Loucy (cell line): ENCODE results near the gene TEKT1.

Experiments used
- H2AFZ ChIP-seq: fragments of 200-600 bp; sonication (generic); 2 replicates; pipeline ENCODE4 v1.6.0; 2016; ENCODE audit warnings: antibody characterized with exemption, mild to moderate bottlenecking, low read length, moderate library complexity
- H3F3A ChIP-seq: fragments of 200-600 bp; 2 replicates; pipeline ENCODE4 v1.6.0; 2016; ENCODE audit warnings: antibody characterized with exemption, low read depth, mild to moderate bottlenecking
- H3K27me3 ChIP-seq: fragments of 200-600 bp; sonication (generic); 2 replicates; pipeline ENCODE4 v1.6.1; 2014; ENCODE audit warnings: low read length, mild to moderate bottlenecking; ENCODE audit not compliant: insufficient read depth, poor library complexity, severe bottlenecking
- H3K36me3 ChIP-seq: fragments of 200-600 bp; sonication (generic); 2 replicates; pipeline ENCODE4 v1.6.1; 2016; ENCODE audit warnings: low read length; ENCODE audit not compliant: insufficient read depth
- H3K4me1 ChIP-seq: fragments of 200-600 bp; sonication (generic); 2 replicates; pipeline ENCODE4 v1.5.1; 2014; ENCODE audit warnings: low read length, mild to moderate bottlenecking; ENCODE audit not compliant: insufficient read depth, poor library complexity, severe bottlenecking
- H3K4me2 ChIP-seq: fragments of 200-600 bp; sonication (generic); 2 replicates; pipeline ENCODE4 v1.6.0; 2014; ENCODE audit warnings: antibody characterized with exemption, low read length, low read depth, mild to moderate bottlenecking; ENCODE audit not compliant: poor library complexity, severe bottlenecking
- H3K4me3 ChIP-seq: fragments of 200-600 bp; sonication (generic); 2 replicates; pipeline ENCODE4 v1.5.1; 2014; ENCODE audit warnings: low read length, mild to moderate bottlenecking, mixed read lengths; ENCODE audit not compliant: poor library complexity, severe bottlenecking
- H3K79me2 ChIP-seq: fragments of 200-600 bp; sonication (generic); 2 replicates; pipeline ENCODE4 v1.6.1; 2014; ENCODE audit warnings: low read length; ENCODE audit not compliant: insufficient read depth
- H3K9ac ChIP-seq: fragments of 200-600 bp; sonication (generic); 2 replicates; pipeline ENCODE4 v1.6.0; 2014; ENCODE audit warnings: mild to moderate bottlenecking, low read depth, low read length, moderate library complexity; ENCODE audit not compliant: poor library complexity, severe bottlenecking
- H3K9me2 ChIP-seq: fragments of 200-600 bp; sonication (generic); replicated peaks from 2 replicates; pipeline ENCODE4 v1.6.1; 2016; ENCODE audit warnings: low read depth, low read length, mixed read lengths
- H3K9me3 ChIP-seq: fragments of 200-600 bp; sonication (generic); 2 replicates; pipeline ENCODE4 v1.6.1; 2014; ENCODE audit warnings: mild to moderate bottlenecking, antibody characterized with exemption, low read length, low read depth; ENCODE audit not compliant: insufficient read depth
- H4K20me1 ChIP-seq: fragments of 200-600 bp; sonication (generic); 2 replicates; pipeline ENCODE4 v1.6.0; 2014; ENCODE audit warnings: antibody characterized with exemption, low read length, mild to moderate bottlenecking; ENCODE audit not compliant: insufficient read depth, poor library complexity, severe bottlenecking
- EZH2phosphoT487 ChIP-seq: fragments of 200-600 bp; IDR thresholded peaks from 2 replicates; pipeline ENCODE4 v1.6.1; 2018; ENCODE audit warnings: antibody characterized with exemption, mild to moderate bottlenecking, moderate library complexity, borderline replicate concordance
- TF ChIP-seq, protein P1 (sequence below): fragments of 200-600 bp; sonication (generic); conservative IDR thresholded peaks from 2 replicates; pipeline ENCODE4 v1.5.1; 2014; ENCODE audit warnings: mild to moderate bottlenecking, antibody characterized with exemption, low read length

TEKT1 gene

DNA sequence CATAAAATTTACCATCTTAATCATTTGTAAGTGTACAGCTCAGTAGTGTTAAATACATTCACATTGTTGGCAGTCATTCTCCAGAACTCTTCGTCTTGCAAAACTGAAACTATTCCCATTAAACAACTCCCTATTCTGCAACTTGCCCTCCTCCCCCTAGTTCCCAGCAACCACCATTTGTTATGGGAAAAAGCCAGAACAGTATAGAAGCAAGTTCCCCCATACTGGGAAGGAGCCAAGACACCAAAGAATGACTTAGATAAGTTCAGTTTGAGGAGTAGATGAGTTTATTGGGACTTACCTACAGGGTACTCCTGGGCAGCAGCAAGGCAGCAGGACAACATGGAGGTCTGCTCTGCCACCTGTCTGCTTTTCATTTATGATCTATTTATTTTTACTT lies 39.3 kb upstream of the TEKT1 start:
- no peak overlapping the region for H3K9ac ChIP-seq
- no peaks in the 10 kb centered on the region for H3K79me2 ChIP-seq
- H3K4me2 ChIP-seq = no peak overlapping the region
- no peaks in the 10 kb centered on the region for H3K4me1 ChIP-seq
- no peaks in the 10 kb centered on the region for H3K9me2 ChIP-seq
- H4K20me1 ChIP-seq = no peaks in the 10 kb centered on the region
- H3K4me3 ChIP-seq = no peak overlapping the region
- TF ChIP-seq, protein P1, sequence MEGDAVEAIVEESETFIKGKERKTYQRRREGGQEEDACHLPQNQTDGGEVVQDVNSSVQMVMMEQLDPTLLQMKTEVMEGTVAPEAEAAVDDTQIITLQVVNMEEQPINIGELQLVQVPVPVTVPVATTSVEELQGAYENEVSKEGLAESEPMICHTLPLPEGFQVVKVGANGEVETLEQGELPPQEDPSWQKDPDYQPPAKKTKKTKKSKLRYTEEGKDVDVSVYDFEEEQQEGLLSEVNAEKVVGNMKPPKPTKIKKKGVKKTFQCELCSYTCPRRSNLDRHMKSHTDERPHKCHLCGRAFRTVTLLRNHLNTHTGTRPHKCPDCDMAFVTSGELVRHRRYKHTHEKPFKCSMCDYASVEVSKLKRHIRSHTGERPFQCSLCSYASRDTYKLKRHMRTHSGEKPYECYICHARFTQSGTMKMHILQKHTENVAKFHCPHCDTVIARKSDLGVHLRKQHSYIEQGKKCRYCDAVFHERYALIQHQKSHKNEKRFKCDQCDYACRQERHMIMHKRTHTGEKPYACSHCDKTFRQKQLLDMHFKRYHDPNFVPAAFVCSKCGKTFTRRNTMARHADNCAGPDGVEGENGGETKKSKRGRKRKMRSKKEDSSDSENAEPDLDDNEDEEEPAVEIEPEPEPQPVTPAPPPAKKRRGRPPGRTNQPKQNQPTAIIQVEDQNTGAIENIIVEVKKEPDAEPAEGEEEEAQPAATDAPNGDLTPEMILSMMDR = no peak
- no peak for TF ChIP-seq EZH2phosphoT487
- H3K9me3 ChIP-seq = no peaks in the 10 kb centered on the region
- no peak overlapping the region for H2AFZ ChIP-seq
- no peaks in the 10 kb centered on the region for H3K36me3 ChIP-seq
- H3F3A ChIP-seq = no peaks in the 10 kb centered on the region
- no peaks in the 10 kb centered on the region for H3K27me3 ChIP-seq

DNA sequence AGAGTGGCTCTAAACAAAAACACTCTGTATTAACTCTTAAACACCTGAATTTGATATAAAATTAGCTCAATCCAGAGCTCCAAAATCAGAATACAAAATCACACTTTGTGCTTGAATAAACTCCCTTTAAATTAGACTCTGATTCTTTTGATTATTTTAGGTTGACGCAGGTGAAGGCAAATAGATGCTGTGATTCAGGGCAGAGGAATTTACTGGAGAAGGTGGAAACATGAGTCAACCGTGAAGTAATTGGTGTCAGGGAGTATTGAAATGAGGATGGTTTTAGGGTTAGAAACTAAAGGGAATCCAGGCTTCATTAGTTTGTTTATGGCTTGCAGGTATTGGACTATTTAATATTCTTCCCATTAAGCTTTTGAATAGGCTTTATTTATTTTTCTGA lies 37.1 kb upstream of the TEKT1 start:
- Histone ChIP-seq H4K20me1 (no peaks in the 10 kb centered on the region), H3F3A (no peaks in the 10 kb centered on the region), H2AFZ (no peak overlapping the region), H3K27me3 (peaks cover 4% of the 10 kb centered on the region), H3K36me3 (no peaks in the 10 kb centered on the region), H3K9me3 (no peaks in the 10 kb centered on the region), H3K9ac (no peak overlapping the region), H3K4me3 (no peak overlapping the region), H3K79me2 (no peaks in the 10 kb centered on the region), H3K4me2 (no peak overlapping the region), H3K9me2 (no peaks in the 10 kb centered on the region), H3K4me1 (no peaks in the 10 kb centered on the region)
- TF ChIP-seq EZH2phosphoT487 = no peak
- TF ChIP-seq, protein P1 = no peak

DNA sequence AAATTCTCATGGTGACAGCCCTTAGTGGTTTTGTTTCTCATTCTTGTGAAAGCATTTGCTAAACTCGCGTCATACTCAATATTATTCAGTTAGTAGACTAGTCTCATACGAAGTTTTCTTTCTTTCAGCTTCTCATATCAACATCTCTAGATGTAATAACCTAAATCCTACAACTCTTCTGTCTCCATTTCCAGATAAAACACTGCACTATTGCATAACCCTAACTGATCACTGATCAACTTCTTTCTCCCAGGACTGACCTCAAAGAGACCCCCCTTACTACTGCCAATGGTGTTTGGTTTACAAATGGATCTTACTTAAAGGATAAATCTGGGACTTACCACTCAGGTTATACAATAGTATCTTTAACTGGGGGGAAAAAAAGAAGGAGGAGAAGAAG lies 36.3 kb upstream of the TEKT1 start:
- Histone ChIP-seq H3F3A (no peaks in the 10 kb centered on the region), H3K27me3 (peaks cover 4% of the 10 kb centered on the region), H3K79me2 (no peaks in the 10 kb centered on the region), H4K20me1 (no peaks in the 10 kb centered on the region), H3K4me3 (no peak overlapping the region), H2AFZ (no peak overlapping the region), H3K4me1 (no peaks in the 10 kb centered on the region), H3K9me2 (no peaks in the 10 kb centered on the region), H3K9me3 (no peaks in the 10 kb centered on the region), H3K36me3 (no peaks in the 10 kb centered on the region), H3K4me2 (no peak overlapping the region), H3K9ac (no peak overlapping the region)
- TF ChIP-seq EZH2phosphoT487 = no peak
- TF ChIP-seq, protein P1 = no peak
